Choroid plexus epithelial cell (primary cell): ENCODE data around the gene BLNK.

Source experiments
- DNase-seq: peaks from one replicate; pipeline ENCODE4 v3.0.0-alpha.2; 2010; ENCODE audit warnings: low read depth
- H3K4me3 ChIP-seq: 2 replicates; pipeline ENCODE4 v1.5.1; 2011; ENCODE audit warnings: low read depth, mild to moderate bottlenecking, control low read depth, low read length, moderate library complexity
- CTCF ChIP-seq: conservative IDR thresholded peaks from 2 replicates; pipeline ENCODE4 v1.5.1; 2011; ENCODE audit warnings: low read depth, mild to moderate bottlenecking, control low read depth, inconsistent platforms, low read length, moderate library complexity

Gene BLNK

DNA sequence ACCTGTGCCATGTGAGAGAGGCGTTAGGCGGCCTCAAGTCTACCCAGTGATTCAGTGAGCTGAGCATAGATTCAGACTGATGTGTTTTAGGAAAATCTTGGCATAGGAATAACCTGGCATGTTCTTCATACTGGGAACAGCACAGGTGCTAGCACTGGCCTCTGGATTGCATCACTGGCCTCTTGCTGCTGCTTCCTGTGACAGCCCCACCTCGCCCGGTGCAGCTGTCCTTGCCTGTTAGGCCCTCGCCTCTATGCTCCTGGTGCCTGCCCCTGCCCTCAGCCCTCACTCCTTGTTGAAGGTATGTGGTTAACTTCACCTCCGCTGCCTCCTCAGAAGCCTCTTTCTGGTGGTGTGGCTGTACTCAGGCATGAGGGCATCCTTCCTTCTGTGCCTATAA, 46.2 kb downstream of the BLNK start:
- H3K4me3 ChIP-seq: no peak overlapping the region
- no peak for DNase-seq
- no peak for TF ChIP-seq CTCF

DNA sequence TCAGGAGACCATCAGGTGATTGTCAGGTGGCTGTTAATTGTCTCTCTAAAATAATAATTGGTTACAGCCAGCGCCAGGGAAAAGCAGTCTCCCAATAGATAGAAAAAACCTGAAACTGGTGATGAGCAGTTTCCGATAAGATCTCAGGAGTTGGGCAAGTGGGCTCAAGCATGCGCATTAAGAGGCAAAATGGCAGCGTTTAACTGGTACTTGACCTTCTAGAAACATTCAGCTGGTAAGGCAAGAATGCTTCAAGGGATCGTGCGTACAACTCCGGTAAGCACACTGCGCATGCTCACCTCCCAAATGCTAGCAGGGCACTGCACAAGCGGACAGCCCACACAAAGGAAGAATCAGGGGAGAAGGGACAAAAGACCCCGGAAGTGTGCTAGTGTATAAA, 48.5 kb downstream of the BLNK start:
- H3K4me3 ChIP-seq: no peak overlapping the region
- DNase-seq: no peak
- TF ChIP-seq CTCF: no peak

DNA sequence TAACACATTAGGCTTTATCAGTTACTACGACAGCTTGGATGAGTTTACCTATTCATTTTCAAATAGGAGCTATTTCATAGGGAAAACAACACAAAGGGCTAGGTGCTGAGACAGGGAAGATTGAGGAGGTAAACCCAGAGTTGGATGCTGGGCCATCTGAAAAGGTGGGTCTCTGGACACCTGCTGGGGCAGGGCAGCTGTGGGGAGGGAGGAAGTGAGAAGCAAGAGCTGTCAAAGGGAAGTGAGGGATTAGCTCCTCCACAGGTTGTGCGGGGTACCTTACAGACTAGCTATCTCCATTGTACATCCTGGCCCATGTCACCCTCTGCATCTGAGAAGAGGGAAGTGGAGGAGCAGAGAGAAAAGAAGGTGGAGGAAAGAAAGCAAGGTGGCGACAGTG, 48.9 kb downstream of the BLNK start:
- no peak overlapping the region for H3K4me3 ChIP-seq
- no peak for DNase-seq
- TF ChIP-seq CTCF: no peak

GRCh38 chr10:96218826-96219225, 52.5 kb downstream of the BLNK start:
- no peak overlapping the region for H3K4me3 ChIP-seq
- no peak for DNase-seq
- TF ChIP-seq CTCF: no peak

- no peak for TF ChIP-seq CTCF
- DNase-seq: no peak
- no peak overlapping the region for H3K4me3 ChIP-seq
These were observed 53.7 kb downstream of the BLNK start for GRCh38 chr10:96217711-96218110.

GRCh38 chr10:96216775-96217174, 54.6 kb downstream of the BLNK start:
- H3K4me3 ChIP-seq: no peak overlapping the region
- DNase-seq: no peak
- TF ChIP-seq CTCF: no peak

GRCh38 chr10:96212911-96213310, 58.5 kb downstream of the BLNK start:
- no peak overlapping the region for H3K4me3 ChIP-seq
- TF ChIP-seq CTCF: no peak
- DNase-seq: no peak
